HepG2 (cell line): ENCODE data around the gene OLFM2.

ENCODE experiments used
- BRCA1 ChIP-seq: sonication (generic); formaldehyde crosslinking; IDR thresholded peaks from 2 replicates; pipeline ENCODE4 v1.4.0; 2020; ENCODE audit warnings: missing genetic modification reagents
- TF ChIP-seq, protein P1 (sequence below): sonication (generic); formaldehyde crosslinking; IDR thresholded peaks from 2 replicates; pipeline ENCODE4 v1.5.1; 2020; ENCODE audit warnings: mild to moderate bottlenecking, missing genetic modification reagents

DNA sequence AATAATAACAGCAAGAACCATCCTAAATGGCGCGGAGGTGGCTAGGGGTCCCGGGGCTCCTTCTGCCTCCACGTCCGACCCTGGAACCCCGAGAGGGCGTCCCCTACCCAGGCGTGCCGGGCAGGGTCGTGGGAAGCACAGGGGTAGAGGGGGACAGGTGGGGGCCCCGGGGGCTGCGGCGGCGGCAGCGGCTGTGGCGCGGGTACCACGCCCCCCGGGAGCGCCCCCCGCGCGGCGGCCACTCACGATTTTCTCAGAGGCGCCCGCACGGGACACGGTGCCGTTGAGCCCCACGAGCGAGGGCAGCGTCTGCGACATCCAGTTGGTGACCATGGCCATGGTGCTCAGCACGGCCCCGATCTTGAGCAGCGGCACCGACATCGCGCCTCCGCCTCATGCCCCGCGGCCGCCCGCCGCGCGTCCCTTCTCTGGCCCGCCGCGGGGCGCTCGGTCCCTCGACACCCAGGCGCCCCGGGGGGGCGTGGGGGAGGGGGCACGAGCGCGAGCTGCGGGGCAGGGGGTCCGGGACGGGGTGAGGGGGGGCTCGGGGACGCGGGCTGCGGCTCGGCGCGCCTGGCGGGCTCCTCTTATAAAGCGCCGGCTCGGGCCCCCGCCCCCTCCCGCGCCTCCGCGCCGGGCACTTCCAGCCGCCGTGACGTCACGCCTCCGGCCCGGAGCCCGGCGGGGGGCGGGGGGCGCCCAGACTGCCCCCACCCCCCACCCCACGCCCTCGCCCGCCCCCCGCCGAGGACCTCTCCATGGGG lies 22.9 kb downstream of the OLFM2 start:
- TF ChIP-seq, protein P1, sequence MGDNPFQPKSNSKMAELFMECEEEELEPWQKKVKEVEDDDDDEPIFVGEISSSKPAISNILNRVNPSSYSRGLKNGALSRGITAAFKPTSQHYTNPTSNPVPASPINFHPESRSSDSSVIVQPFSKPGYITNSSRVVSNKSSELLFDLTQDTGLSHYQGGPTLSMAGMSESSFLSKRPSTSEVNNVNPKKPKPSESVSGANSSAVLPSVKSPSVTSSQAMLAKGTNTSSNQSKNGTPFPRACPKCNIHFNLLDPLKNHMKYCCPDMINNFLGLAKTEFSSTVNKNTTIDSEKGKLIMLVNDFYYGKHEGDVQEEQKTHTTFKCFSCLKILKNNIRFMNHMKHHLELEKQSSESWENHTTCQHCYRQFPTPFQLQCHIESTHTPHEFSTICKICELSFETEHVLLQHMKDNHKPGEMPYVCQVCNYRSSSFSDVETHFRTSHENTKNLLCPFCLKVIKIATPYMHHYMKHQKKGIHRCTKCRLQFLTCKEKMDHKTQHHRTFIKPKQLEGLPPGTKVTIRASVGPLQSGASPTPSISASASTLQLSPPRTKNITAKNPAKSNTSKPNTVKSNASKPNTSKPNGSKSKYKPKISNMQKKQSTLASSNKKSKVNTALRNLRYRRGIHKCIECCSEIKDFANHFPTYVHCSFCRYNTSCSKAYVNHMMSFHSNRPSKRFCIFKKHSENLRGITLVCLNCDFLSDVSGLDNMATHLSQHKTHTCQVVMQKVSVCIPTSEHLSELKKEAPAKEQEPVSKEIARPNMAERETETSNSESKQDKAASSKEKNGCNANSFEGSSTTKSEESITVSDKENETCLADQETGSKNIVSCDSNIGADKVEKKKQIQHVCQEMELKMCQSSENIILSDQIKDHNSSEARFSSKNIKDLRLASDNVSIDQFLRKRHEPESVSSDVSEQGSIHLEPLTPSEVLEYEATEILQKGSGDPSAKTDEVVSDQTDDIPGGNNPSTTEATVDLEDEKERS (CRISPR knock-in tag) = no peak
- no peak for TF ChIP-seq BRCA1 (CRISPR knock-in tag)
